IPS DF 6.9 (cell line): ENCODE data around the gene ITGB5.
A peak's percentile ranks its signal among the peaks of the same experiment; 100 is the strongest.

ENCODE experiments used
- DNase-seq: peaks from one replicate; pipeline ENCODE4 v3.0.0-alpha.2; 2013; ENCODE audit warnings: low read depth, low spot score
- H3K27ac ChIP-seq: one replicate; pipeline ENCODE4 v1.5.1; 2013; ENCODE audit warnings: low read length, control low read depth
- H3K27me3 ChIP-seq: 2 replicates; pipeline ENCODE4 v1.6.1; 2013; ENCODE audit warnings: mild to moderate bottlenecking, low read length; ENCODE audit not compliant: control insufficient read depth, insufficient read depth
- H3K36me3 ChIP-seq: 2 replicates; pipeline ENCODE4 v1.6.1; 2013; ENCODE audit warnings: low read length; ENCODE audit not compliant: control insufficient read depth, insufficient read depth
- H3K4me1 ChIP-seq: 2 replicates; pipeline ENCODE4 v1.6.1; 2013; ENCODE audit warnings: low read length; ENCODE audit not compliant: control insufficient read depth, insufficient read depth
- H3K4me3 ChIP-seq: 2 replicates; pipeline ENCODE4 v1.5.1; 2013; ENCODE audit warnings: mild to moderate bottlenecking, low read length
- H3K9me3 ChIP-seq: 2 replicates; pipeline ENCODE4 v1.6.1; 2013; ENCODE audit warnings: low read length, inconsistent platforms; ENCODE audit not compliant: control insufficient read depth, insufficient read depth
- WGBS: extraction: QIAGEN DNeasy Blood & Tissue Kit; methylation state at CpG from one replicate; pipeline ENCODE4 v1.1.7; 2013; ENCODE audit warnings: mixed read lengths, missing lambda C conversion rate; ENCODE audit not compliant: insufficient read length, insufficient coverage; 5-methylcytosine and 5-hydroxymethylcytosine counted together

ITGB5 gene

GRCh38 chr3:124893526-124893925 lies 6.4 kb upstream of the ITGB5 start:
- Histone ChIP-seq H3K4me3 (no peak overlapping the region), H3K27ac (no peak overlapping the region), H3K9me3 (no peaks in the 10 kb centered on the region), H3K27me3 (no peaks in the 10 kb centered on the region), H3K4me1 (peaks cover under 1% of the 10 kb centered on the region; the same call in 1 of the 2 replicates), H3K36me3 (no peaks in the 10 kb centered on the region)
- DNase-seq, result no peak
- WGBS, result no CpG with 5 or more reads among the region's 2 CpGs

DNA sequence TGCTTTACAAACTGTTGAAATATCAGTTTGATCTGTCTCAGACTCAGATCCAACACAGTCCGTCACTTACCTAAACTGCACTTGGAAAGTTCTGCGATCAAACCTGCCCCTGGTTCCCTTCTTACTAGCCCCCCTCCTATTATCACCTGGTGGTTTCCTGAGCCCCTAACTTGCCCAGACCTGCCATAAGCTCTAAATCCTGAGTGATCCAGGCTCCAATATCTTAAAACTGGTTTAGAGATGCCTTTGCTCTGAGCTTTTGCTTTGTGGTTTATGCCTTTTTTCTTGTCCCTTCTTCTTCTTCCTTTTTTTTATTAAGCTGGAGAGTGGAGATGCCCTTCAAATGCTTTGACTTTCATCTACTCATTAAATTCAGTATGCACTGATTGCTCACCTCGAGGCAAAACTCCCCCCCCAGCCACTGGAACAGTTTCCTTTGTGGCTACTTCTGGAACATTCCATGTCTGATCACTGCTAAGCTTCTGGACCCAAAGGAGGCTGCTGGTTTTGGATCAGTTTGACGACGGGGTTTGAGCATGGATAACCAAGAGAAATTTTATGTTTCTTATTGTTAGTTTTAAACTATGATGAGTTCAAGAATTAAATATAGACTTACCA lies 3.5 kb upstream of the ITGB5 start:
- no CpG with 5 or more reads among the region's 5 CpGs for WGBS
- H3K27me3 ChIP-seq, result no peaks in the 10 kb centered on the region
- DNase-seq, result no peak
- H3K36me3 ChIP-seq, result no peaks in the 10 kb centered on the region
- H3K4me3 ChIP-seq, result no peak overlapping the region
- H3K9me3 ChIP-seq, result no peaks in the 10 kb centered on the region
- H3K27ac ChIP-seq, result no peak overlapping the region
- H3K4me1 ChIP-seq, result peaks cover 4% of the 10 kb centered on the region; the same call in 1 of the 2 replicates

DNA sequence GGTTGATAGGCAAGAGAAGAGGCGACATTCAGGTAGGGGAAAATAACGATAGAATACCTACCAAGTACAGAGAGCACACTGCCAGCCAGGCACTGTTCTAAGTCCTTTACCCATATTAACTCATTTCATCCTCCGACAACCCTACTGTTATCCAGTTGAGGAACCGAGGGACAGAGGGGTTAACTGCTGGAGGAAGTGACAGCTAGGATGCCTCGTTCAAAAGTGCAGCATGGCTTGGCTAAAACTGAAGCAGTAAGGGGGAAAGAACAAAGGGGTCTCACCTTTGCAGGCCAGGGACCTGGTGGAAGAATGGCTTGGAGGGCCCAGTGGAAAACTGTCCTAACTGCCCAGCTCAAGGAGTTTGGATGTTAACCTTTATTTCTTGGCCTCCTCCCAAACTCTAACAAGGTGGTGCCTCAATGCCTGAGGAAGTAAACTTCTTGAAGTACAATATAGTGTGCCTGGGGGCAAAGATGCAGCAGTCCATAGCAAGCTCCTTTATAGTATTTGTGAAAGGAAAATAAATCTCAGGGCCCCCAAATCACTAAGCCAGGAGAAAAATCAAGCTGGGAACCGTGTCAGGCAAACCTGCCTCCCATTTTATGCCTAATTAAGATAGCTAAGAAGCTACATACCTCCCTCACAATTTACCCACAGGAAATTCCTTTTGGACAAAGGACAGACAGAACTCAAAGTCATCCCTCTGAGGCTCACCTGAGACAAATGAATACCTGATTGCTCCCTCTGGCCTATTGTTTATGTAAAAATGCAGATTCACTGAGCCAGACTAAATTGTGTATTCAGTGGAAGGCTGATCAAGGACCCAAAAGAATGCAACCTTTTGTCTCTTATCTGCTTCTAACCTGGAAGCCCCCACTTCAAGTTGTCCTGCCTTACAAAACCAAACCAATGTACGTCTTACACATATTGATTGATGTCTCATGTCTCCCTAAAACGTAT lies 1.6 kb upstream of the ITGB5 start:
- Histone ChIP-seq H3K36me3 (no peaks in the 10 kb centered on the region), H3K4me3 (no peak overlapping the region), H3K4me1 (peaks cover 7% of the 10 kb centered on the region; the same call in 1 of the 2 replicates), H3K27me3 (no peaks in the 10 kb centered on the region), H3K9me3 (no peaks in the 10 kb centered on the region), H3K27ac (peak overlapping the region; percentile 7)
- no peak for DNase-seq
- no CpG with 5 or more reads among the region's 8 CpGs for WGBS

GRCh38 chr3:124887932-124888298 lies 750 bp upstream of the ITGB5 start:
- peak overlapping the region; percentile 7 for H3K27ac ChIP-seq
- no peak for DNase-seq
- no CpG with 5 or more reads among the region's 11 CpGs for WGBS

DNA sequence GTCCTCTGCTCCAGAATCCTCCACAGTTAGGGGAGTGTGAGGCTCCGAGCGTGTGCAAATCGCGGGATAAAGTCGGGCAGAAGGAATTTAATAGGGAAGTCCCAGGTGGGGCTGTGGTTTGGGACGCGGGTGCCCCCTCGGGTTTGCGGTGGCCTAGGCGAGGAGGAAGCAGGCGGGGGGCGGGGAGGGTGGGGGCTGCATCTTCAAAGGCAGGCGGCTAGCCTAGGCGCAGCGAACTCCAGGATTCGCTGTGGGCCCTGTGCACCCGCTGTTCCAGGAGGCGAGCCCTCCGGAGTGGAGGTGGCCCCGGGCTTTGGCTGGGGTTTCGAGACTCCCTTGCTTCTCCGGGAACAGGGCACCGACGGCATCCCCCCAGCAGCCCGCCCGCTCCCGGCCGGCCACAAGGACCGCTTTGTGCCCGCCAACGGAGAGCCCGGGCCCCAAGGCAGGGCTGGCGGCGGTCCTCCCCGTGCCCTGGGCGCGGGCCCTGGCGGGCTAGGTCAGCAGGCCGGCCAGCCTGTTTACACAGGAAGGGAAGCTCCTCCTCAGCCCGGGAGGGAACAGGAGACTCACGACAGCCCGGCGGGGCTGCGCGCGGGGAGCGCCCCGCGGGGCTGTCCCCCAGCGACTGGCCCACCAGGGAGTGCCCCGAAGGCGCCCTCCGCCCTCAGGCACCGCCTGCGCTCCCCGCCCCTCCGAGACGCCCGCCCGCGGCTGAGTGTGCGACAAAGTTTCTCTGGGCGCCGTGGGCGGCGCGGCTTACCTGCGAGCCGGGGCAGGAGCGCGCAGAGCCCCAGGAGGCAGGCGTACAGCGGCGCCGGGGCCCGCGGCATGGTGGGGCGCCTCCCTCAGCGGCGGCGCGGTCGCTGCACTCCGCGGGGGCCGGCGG lies 753 bp downstream of the ITGB5 start:
- H3K9me3 ChIP-seq, result no peaks in the 10 kb centered on the region
- WGBS, result no CpG with 5 or more reads among the region's 87 CpGs
- DNase-seq, result no peak
- no peaks in the 10 kb centered on the region for H3K27me3 ChIP-seq
- no peaks in the 10 kb centered on the region; the same call in 1 of the 2 replicates for H3K36me3 ChIP-seq
- peaks cover 13% of the 10 kb centered on the region for H3K4me1 ChIP-seq
- peak overlapping the region; percentile 88 for H3K4me3 ChIP-seq
- H3K27ac ChIP-seq, result no peak overlapping the region

More at GRCh38 chr3:124887932-124888298, 750 bp upstream of the ITGB5 start:
- no peaks in the 10 kb centered on the region for H3K9me3 ChIP-seq
- no peaks in the 10 kb centered on the region; the same call in 1 of the 2 replicates for H3K36me3 ChIP-seq
- no peaks in the 10 kb centered on the region for H3K27me3 ChIP-seq
- H3K4me1 ChIP-seq, result peaks cover 11% of the 10 kb centered on the region; the same call in 1 of the 2 replicates
- H3K4me3 ChIP-seq, result peak overlapping the region; percentile 88; the same call in 1 of the 2 replicates

GRCh38 chr3:124885466-124886167 lies 1.5 kb downstream of the ITGB5 start:
- Histone ChIP-seq H3K4me1 (peaks cover 13% of the 10 kb centered on the region), H3K4me3 (peak overlapping the region; percentile 88; the same call in 1 of the 2 replicates)
- WGBS, result no CpG with 5 or more reads among the region's 17 CpGs

GRCh38 chr3:124884474-124885101 lies 2.6 kb downstream of the ITGB5 start:
- Histone ChIP-seq H3K27me3 (no peaks in the 10 kb centered on the region), H3K27ac (no peak overlapping the region)

More at GRCh38 chr3:124885466-124886167, 1.5 kb downstream of the ITGB5 start:
- Histone ChIP-seq H3K36me3 (no peaks in the 10 kb centered on the region; the same call in 1 of the 2 replicates), H3K27ac (no peak overlapping the region), H3K27me3 (no peaks in the 10 kb centered on the region), H3K9me3 (no peaks in the 10 kb centered on the region)
- no peak for DNase-seq

DNA sequence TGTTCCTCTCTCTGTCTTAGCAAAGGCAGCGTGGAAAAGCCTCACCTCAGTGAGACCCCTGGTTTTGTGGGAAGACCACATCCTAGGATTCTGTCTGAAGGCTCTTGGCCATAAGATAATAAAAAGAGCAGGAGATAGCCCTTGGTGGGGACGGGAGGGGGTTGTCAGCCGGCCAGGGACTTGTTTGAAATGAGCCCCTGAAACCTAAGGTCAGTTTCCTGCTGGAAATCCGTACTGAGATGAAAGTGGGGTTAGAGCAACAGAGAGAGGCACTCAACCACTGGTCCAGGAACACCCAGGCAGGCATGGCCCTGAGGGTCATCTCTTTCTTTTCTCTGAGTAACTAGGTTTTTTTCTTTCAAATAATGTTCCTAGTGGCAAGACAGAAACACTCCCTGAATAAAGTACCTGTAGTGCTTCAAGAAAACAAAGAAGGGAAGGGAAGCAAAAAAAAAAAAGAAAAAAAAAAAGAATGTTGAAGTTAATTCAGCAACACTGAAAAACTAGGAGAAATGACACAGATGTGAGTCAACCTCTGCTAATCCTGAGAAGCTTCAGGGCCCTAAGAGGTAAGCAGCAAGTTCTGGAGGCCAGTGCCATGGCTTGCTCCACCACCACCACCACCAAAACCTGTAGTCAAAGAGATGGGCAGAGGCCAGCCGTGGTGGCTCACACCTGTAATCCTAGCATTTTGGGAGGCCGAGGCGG lies 3.2 kb downstream of the ITGB5 start:
- H3K9me3 ChIP-seq, result no peaks in the 10 kb centered on the region
- peaks cover 15% of the 10 kb centered on the region for H3K4me1 ChIP-seq
- no peak overlapping the region for H3K4me3 ChIP-seq
- no peak overlapping the region for H3K27ac ChIP-seq
- no peak for DNase-seq
- no peaks in the 10 kb centered on the region; the same call in 1 of the 2 replicates for H3K36me3 ChIP-seq
- no CpG with 5 or more reads among the region's 7 CpGs for WGBS
- no peaks in the 10 kb centered on the region for H3K27me3 ChIP-seq

More at GRCh38 chr3:124884474-124885101, 2.6 kb downstream of the ITGB5 start:
- no peak for DNase-seq
- H3K4me3 ChIP-seq, result no peak overlapping the region
- H3K9me3 ChIP-seq, result no peaks in the 10 kb centered on the region
- H3K36me3 ChIP-seq, result no peaks in the 10 kb centered on the region; the same call in 1 of the 2 replicates
- peaks cover 13% of the 10 kb centered on the region for H3K4me1 ChIP-seq
- no CpG with 5 or more reads among the region's 7 CpGs for WGBS
